MM.1S (cell line): ENCODE results near the gene TBC1D13.

Source experiments
- EZH2phosphoT487 ChIP-seq: fragments of 300-600 bp; sonication (generic); IDR thresholded peaks from 2 replicates; pipeline ENCODE4 v1.6.1; 2018; ENCODE audit warnings: antibody characterized with exemption, low read length
- TF ChIP-seq, protein P1 (sequence below): fragments of 300-600 bp; sonication (generic); IDR thresholded peaks from 2 replicates; pipeline ENCODE4 v1.5.1; 2016; ENCODE audit warnings: antibody characterized with exemption, low read length, mixed read lengths

GRCh38 chr9:128821584-128822406, 34.7 kb downstream of the TBC1D13 start:
- TF ChIP-seq, protein P1, sequence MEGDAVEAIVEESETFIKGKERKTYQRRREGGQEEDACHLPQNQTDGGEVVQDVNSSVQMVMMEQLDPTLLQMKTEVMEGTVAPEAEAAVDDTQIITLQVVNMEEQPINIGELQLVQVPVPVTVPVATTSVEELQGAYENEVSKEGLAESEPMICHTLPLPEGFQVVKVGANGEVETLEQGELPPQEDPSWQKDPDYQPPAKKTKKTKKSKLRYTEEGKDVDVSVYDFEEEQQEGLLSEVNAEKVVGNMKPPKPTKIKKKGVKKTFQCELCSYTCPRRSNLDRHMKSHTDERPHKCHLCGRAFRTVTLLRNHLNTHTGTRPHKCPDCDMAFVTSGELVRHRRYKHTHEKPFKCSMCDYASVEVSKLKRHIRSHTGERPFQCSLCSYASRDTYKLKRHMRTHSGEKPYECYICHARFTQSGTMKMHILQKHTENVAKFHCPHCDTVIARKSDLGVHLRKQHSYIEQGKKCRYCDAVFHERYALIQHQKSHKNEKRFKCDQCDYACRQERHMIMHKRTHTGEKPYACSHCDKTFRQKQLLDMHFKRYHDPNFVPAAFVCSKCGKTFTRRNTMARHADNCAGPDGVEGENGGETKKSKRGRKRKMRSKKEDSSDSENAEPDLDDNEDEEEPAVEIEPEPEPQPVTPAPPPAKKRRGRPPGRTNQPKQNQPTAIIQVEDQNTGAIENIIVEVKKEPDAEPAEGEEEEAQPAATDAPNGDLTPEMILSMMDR, result no peak
- no peak for TF ChIP-seq EZH2phosphoT487
